ENCODE measurements around the gene ADAM33.

The ADAM33 gene

GRCh38 chr20:3679749-3680700 is 1.8 kb downstream of the ADAM33 start:
- DNase-seq (ENCODE audit: low spot score), result peak; percentile 89
- no peak for TF ChIP-seq CTCF (IDR thresholded peaks at IDR 0.05)
- Histone ChIP-seq H3K4me3 (peak overlapping the region; percentile 76), H3K27ac (peak overlapping the region; percentile 65 to 94)

- no peak for DNase-seq (ENCODE audit: low spot score)
- no peak for TF ChIP-seq CTCF (IDR thresholded peaks at IDR 0.05)
- Histone ChIP-seq H3K4me3 (peak overlapping the region; percentile 76), H3K27ac (peak overlapping the region; percentile 65 to 94)
Measured at GRCh38 chr20:3678856-3679720, 2.7 kb downstream of the ADAM33 start.

- H3K27ac ChIP-seq, result peak overlapping the region; percentile 62 to 94
Measured at GRCh38 chr20:3678198-3678597, 3.6 kb downstream of the ADAM33 start.

GRCh38 chr20:3677733-3678132 is 4.1 kb downstream of the ADAM33 start:
- Histone ChIP-seq H3K27ac (peak overlapping the region; percentile 62 to 94), H3K4me3 (no peak overlapping the region)
- no peak for DNase-seq (ENCODE audit: low spot score)

More at GRCh38 chr20:3678198-3678597, 3.6 kb downstream of the ADAM33 start:
- DNase-seq (ENCODE audit: low spot score), result no peak
- TF ChIP-seq CTCF (IDR thresholded peaks at IDR 0.05), result no peak
- H3K4me3 ChIP-seq, result no peak overlapping the region

GRCh38 chr20:3674995-3675900 is 6.6 kb downstream of the ADAM33 start:
- DNase-seq (ENCODE audit: low spot score), result no peak
- TF ChIP-seq CTCF (IDR thresholded peaks at IDR 0.05), result no peak
- H3K27ac ChIP-seq, result no peak overlapping the region

More at GRCh38 chr20:3677733-3678132, 4.1 kb downstream of the ADAM33 start:
- TF ChIP-seq CTCF (IDR thresholded peaks at IDR 0.05), result no peak

GRCh38 chr20:3674447-3674846 is 7.4 kb downstream of the ADAM33 start:
- no peak for DNase-seq (ENCODE audit: low spot score)
- TF ChIP-seq CTCF (IDR thresholded peaks at IDR 0.05), result no peak
- Histone ChIP-seq H3K27ac (no peak overlapping the region), H3K4me3 (no peak overlapping the region)

More at GRCh38 chr20:3674995-3675900, 6.6 kb downstream of the ADAM33 start:
- H3K4me3 ChIP-seq, result no peak overlapping the region

Data from coronary artery (tissue), 2 donors.